Thyroid gland (tissue), 4 donors: Measurements from ENCODE around the gene ITGAD.

Source experiments
- POLR2A ChIP-seq, 2 donors: fragments of 450-650 bp; IDR thresholded peaks; one replicate each; pipeline ENCODE4 v1.6.1; 2017; ENCODE audit warnings: antibody characterized with exemption in 2 of 2, mild to moderate bottlenecking in 2 of 2, moderate library complexity in 1 of 2
- TF ChIP-seq, protein P1 (sequence below), 6 experiments: fragments of 200-600 bp in 3 of 6; fragments of 450-650 bp in 3 of 6; sonication (generic) in 3 of 6; IDR thresholded peaks; one replicate each; pipeline ENCODE4 v1.5.1; 2016 to 2019; ENCODE audit warnings: antibody characterized with exemption in 6 of 6, mild to moderate bottlenecking in 2 of 6, inconsistent platforms in 1 of 6, moderate library complexity in 1 of 6

DNA sequence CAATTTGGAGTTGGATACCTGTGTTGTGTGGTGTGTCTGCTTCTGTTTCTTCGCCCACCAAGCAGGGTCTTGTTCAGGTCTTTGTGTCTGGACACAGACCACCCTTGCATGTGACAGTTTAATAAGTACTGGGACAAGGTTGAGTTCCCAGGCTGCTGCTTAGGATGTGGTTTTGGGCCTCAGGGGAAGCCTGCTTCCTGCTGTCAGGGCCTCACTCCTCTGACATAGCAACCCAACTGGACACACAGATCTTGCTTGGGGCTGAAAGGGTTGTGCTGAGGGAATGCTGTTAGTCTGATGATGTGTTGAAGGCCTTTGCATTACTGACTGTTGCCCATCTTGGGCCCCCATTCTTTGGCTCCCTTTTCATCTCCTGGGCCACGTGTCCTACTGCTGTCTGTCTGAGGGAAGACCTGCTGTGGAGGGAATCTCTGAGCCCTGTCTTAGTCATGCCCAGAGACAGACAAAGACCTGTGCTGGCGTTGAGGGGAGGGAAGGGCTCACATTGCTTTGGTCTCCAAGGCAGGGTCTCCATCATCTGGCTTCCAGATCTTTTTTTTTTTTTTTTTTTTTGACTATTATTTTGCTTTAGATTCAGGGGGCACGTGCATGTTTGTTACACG is 74.1 kb downstream of the ITGAD start:
- TF ChIP-seq, protein P1, sequence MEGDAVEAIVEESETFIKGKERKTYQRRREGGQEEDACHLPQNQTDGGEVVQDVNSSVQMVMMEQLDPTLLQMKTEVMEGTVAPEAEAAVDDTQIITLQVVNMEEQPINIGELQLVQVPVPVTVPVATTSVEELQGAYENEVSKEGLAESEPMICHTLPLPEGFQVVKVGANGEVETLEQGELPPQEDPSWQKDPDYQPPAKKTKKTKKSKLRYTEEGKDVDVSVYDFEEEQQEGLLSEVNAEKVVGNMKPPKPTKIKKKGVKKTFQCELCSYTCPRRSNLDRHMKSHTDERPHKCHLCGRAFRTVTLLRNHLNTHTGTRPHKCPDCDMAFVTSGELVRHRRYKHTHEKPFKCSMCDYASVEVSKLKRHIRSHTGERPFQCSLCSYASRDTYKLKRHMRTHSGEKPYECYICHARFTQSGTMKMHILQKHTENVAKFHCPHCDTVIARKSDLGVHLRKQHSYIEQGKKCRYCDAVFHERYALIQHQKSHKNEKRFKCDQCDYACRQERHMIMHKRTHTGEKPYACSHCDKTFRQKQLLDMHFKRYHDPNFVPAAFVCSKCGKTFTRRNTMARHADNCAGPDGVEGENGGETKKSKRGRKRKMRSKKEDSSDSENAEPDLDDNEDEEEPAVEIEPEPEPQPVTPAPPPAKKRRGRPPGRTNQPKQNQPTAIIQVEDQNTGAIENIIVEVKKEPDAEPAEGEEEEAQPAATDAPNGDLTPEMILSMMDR (IDR thresholded peaks at IDR 0.05) = no peak
- TF ChIP-seq POLR2A (IDR thresholded peaks at IDR 0.05) = no peak
